Transverse colon (tissue), 4 donors: ENCODE measurements around the gene CNGA1.

Experiments used
- CTCF ChIP-seq, 5 experiments: fragments of 200-600 bp in 3 of 5; fragments of 450-650 bp in 2 of 5; sonication (generic) in 3 of 5; IDR thresholded peaks; 1 replicate in 2 of 5; 2 replicates in 3 of 5; pipeline ENCODE4 v1.5.1; 2016 to 2017; ENCODE audit warnings: antibody characterized with exemption in 5 of 5, inconsistent platforms in 3 of 5, mild to moderate bottlenecking in 2 of 5, moderate library complexity in 1 of 5
- EP300 ChIP-seq: sonication (generic); formaldehyde crosslinking; IDR thresholded peaks from one replicate; pipeline ENCODE4 v1.6.1; 2017; ENCODE audit warnings: antibody characterized with exemption, low read depth
- POLR2A ChIP-seq: fragments of 450-650 bp; IDR thresholded peaks from one replicate; pipeline ENCODE4 v1.6.1; 2016; ENCODE audit warnings: antibody characterized with exemption, mild to moderate bottlenecking, moderate library complexity
- POLR2AphosphoS5 ChIP-seq, 3 donors: sonication (generic); formaldehyde crosslinking; IDR thresholded peaks; one replicate each; pipeline ENCODE4 v1.6.1; 2016; ENCODE audit warnings: antibody characterized with exemption in 3 of 3

- no peak for TF ChIP-seq CTCF (IDR thresholded peaks at IDR 0.05)
- no peak for TF ChIP-seq EP300
- no peak for TF ChIP-seq POLR2A
- TF ChIP-seq POLR2AphosphoS5 (IDR thresholded peaks at IDR 0.05): no peak
Measured at GRCh38 chr4:47996021-47996420, 20.5 kb downstream of the CNGA1 start.
